WERI-Rb-1 (cell line): ENCODE measurements around the gene USP46.
A peak's percentile ranks its signal among the peaks of the same experiment; 100 is the strongest.

Experiments
- DNase-seq: peaks from one replicate; pipeline ENCODE4 v3.0.0-alpha.2; 2020
- H3K27ac ChIP-seq: fragments of 250-450 bp; sonication (Bioruptor Pico); 2 replicates; pipeline ENCODE4 v1.5.1; 2020; ENCODE audit warnings: mild to moderate bottlenecking, moderate library complexity
- H3K27me3 ChIP-seq: fragments of 250-450 bp; sonication (Bioruptor Pico); 2 replicates; pipeline ENCODE4 v1.5.1; 2021; ENCODE audit warnings: mild to moderate bottlenecking, low read depth, moderate library complexity; ENCODE audit not compliant: insufficient read depth, severe bottlenecking
- H3K36me3 ChIP-seq: fragments of 250-450 bp; sonication (Bioruptor Pico); 2 replicates; pipeline ENCODE4 v1.5.1; 2020; ENCODE audit warnings: mild to moderate bottlenecking, moderate library complexity
- H3K4me3 ChIP-seq: 2 replicates; pipeline ENCODE4 v1.5.1; 2011; ENCODE audit warnings: low read depth, mild to moderate bottlenecking, control low read depth, low read length
- H3K9me3 ChIP-seq: fragments of 250-450 bp; sonication (Bioruptor Pico); 2 replicates; pipeline ENCODE4 v1.5.1; 2021; ENCODE audit warnings: mild to moderate bottlenecking, moderate library complexity; ENCODE audit not compliant: severe bottlenecking
- CTCF ChIP-seq: IDR thresholded peaks from 2 replicates; pipeline ENCODE4 v1.5.1; 2011; ENCODE audit warnings: low read depth, mild to moderate bottlenecking, control low read depth, inconsistent platforms, low read length

The USP46 gene

GRCh38 chr4:52617336-52618020 is 41.6 kb downstream of the USP46 start:
- peaks cover 12% of the 10 kb centered on the region for H3K27me3 ChIP-seq
- no peaks in the 10 kb centered on the region for H3K36me3 ChIP-seq
- no peak for DNase-seq
- TF ChIP-seq CTCF = no peak
- no peaks in the 10 kb centered on the region for H3K9me3 ChIP-seq
- no peak overlapping the region for H3K4me3 ChIP-seq
- H3K27ac ChIP-seq = no peak overlapping the region

- Histone ChIP-seq H3K4me3 (no peak overlapping the region), H3K27ac (no peak overlapping the region), H3K27me3 (no peaks in the 10 kb centered on the region), H3K36me3 (no peaks in the 10 kb centered on the region), H3K9me3 (no peaks in the 10 kb centered on the region)
- no peak for TF ChIP-seq CTCF
- DNase-seq = no peak
These were observed 44.9 kb downstream of the USP46 start for GRCh38 chr4:52614241-52614640.

- peaks cover 12% of the 10 kb centered on the region for H3K27me3 ChIP-seq
- H3K4me3 ChIP-seq = no peak overlapping the region
- no peaks in the 10 kb centered on the region for H3K9me3 ChIP-seq
- TF ChIP-seq CTCF = no peak
- no peaks in the 10 kb centered on the region for H3K36me3 ChIP-seq
- H3K27ac ChIP-seq = no peak overlapping the region
- DNase-seq = no peak
These were observed 46.8 kb downstream of the USP46 start for GRCh38 chr4:52612341-52612740.

- no peak overlapping the region for H3K27ac ChIP-seq
- peaks cover 16% of the 10 kb centered on the region for H3K27me3 ChIP-seq
- TF ChIP-seq CTCF = no peak
- peak; percentile 8 for DNase-seq
- no peak overlapping the region for H3K4me3 ChIP-seq
- H3K36me3 ChIP-seq = no peaks in the 10 kb centered on the region
- H3K9me3 ChIP-seq = no peaks in the 10 kb centered on the region
These were observed 48.0 kb downstream of the USP46 start for GRCh38 chr4:52611030-52611555.

GRCh38 chr4:52606726-52607125 is 52.4 kb downstream of the USP46 start:
- H3K9me3 ChIP-seq = no peaks in the 10 kb centered on the region
- no peak overlapping the region for H3K4me3 ChIP-seq
- no peaks in the 10 kb centered on the region for H3K36me3 ChIP-seq
- TF ChIP-seq CTCF = no peak
- no peak for DNase-seq
- no peak overlapping the region for H3K27ac ChIP-seq
- peaks cover 46% of the 10 kb centered on the region for H3K27me3 ChIP-seq

GRCh38 chr4:52606040-52606439 is 53.1 kb downstream of the USP46 start:
- Histone ChIP-seq H3K9me3 (no peaks in the 10 kb centered on the region), H3K27me3 (peaks cover 50% of the 10 kb centered on the region), H3K27ac (no peak overlapping the region), H3K4me3 (no peak overlapping the region), H3K36me3 (no peaks in the 10 kb centered on the region)
- TF ChIP-seq CTCF = no peak
- DNase-seq = no peak
